ENCODE results near the gene TUBGCP3.
A peak's percentile ranks its signal among the peaks of the same experiment; 100 is the strongest.
"Not testable (repeated sequence)": the region's sequence is repeated elsewhere in the genome, so short reads cannot be mapped to it uniquely, and the experiment has no call there.

Gene TUBGCP3, protein sequence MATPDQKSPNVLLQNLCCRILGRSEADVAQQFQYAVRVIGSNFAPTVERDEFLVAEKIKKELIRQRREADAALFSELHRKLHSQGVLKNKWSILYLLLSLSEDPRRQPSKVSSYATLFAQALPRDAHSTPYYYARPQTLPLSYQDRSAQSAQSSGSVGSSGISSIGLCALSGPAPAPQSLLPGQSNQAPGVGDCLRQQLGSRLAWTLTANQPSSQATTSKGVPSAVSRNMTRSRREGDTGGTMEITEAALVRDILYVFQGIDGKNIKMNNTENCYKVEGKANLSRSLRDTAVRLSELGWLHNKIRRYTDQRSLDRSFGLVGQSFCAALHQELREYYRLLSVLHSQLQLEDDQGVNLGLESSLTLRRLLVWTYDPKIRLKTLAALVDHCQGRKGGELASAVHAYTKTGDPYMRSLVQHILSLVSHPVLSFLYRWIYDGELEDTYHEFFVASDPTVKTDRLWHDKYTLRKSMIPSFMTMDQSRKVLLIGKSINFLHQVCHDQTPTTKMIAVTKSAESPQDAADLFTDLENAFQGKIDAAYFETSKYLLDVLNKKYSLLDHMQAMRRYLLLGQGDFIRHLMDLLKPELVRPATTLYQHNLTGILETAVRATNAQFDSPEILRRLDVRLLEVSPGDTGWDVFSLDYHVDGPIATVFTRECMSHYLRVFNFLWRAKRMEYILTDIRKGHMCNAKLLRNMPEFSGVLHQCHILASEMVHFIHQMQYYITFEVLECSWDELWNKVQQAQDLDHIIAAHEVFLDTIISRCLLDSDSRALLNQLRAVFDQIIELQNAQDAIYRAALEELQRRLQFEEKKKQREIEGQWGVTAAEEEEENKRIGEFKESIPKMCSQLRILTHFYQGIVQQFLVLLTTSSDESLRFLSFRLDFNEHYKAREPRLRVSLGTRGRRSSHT

DNA sequence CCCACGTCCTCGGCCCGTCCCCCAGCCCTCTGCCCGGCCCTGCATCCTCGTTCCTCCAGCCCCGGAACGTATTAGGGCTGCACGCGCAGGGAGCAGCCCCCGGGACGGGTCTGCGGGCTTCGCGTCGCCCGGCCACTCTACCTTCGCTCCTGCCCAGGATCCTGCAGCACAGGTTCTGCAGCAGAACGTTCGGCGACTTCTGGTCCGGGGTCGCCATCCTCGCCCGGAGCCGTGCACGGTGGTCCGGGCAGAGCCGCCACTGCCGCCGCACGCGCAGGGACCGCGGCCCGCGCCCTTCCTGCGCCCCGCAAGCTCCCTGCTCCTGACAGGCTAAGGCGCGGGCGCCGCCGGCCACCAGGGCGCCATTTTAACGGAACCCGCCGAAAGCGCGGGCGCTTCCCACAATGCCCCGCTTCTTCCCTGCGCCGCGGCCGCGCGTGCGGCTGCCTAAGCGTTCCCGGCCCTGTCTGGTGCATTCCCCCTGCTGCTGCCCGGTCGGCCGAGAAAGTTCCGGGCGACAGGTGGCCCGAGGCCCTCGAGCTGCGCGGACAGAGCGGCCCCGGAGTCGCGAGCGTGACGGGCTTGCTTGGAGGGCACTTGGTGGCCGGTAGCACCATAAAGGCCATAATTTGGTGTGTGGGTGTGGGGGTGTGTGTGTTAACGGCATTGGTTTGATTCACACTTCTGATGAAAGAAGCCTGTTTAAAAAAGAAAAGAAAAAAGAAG, at the start of gene TUBGCP3:
TUBGCP3 (minus strand) TSS at position 390 of the 726 bp plus-strand sequence; CDS start at position 217, 173 bp downstream.
- DNase-seq = peak; percentile 95

DNA sequence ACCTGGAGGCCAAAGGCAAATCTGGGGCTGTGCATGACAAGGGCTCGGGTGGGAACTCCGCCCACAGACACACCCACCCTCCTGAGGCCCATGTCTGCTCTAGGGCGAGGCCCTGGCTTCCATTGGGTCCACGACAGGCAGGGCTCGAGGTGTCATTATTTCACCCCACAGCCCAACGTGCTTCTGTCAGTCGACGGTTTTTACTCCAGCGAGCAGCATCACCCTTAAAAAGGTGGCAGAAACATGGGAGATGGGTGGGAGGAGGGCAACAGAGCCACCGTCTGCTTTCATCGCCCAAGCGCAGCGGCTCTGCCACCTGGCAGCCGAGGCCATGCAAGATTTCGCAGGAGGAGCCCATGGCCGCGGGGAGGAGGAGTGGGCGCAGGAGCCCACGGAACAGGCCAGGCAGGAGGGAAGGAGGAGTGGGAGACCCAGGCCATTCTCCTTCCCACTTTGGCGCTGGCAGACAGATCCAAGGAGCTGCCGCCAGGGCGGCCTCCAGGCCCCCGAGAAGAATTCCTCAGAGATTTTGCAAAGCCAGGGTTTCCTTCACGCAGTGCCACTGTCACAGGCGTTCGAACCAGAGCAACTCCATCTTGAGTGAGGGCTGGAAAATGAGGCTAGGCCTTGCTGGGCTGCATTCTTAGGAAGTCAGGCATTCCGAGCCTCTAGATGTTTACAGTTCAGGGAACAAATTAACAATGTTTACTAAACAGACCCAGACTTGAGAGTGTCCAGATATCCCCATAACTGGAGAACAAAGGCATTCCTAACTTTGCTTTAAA, 49.3 kb upstream of the TUBGCP3 start:
- no peak for DNase-seq

- no peak for DNase-seq
Observed at GRCh38 chr13:112636401-112636975, 48.5 kb upstream of the TUBGCP3 start.

GRCh38 chr13:112635323-112635722, 47.4 kb upstream of the TUBGCP3 start:
- DNase-seq = no peak

- no peak for DNase-seq
Observed at GRCh38 chr13:112634102-112634501, 46.1 kb upstream of the TUBGCP3 start.

- DNase-seq = not testable (repeated sequence)
Observed at GRCh38 chr13:112630226-112630625, 42.3 kb upstream of the TUBGCP3 start.

DNA sequence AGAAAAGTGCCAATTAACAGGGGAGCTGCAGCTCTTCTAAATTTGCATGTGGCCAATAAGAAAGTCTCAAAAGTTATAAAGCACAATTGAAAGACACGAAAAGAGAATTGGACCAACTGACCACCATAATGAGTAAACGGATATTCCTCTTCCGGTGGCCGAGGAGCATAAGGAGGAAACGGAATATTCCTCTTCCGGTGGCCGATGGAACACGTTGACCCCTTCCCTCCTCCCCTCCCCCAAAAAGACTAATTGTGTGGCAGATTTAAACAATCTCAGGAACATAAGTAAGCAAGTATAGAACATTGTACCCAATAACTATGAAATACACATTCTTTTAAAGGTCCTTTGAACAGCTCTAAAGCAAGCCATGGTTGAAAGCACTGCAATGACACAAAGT, 41.2 kb upstream of the TUBGCP3 start:
- no peak for DNase-seq

DNA sequence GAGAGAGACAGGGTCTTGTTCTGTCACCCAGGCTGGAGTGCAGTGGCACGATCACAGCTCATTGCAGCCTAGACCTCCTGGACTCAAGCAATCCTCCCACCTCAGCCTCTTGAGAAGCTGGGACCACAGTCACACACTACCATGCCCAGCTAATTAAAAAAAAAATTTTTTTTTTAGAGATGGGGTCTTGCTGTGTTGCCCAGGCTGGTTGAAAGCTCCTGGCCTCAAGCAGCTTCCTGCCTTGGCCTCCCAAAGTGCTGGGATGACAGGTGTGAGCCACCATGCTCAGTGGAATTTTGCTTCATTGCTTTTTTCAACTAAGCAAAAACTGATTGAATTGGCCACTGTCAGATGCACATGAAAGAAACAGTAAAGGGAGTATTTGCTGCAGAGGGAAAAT, 39.7 kb upstream of the TUBGCP3 start:
- DNase-seq = not testable (repeated sequence)

GRCh38 chr13:112627161-112627560, 39.2 kb upstream of the TUBGCP3 start:
- DNase-seq = no peak

GRCh38 chr13:112626761-112627160, 38.8 kb upstream of the TUBGCP3 start:
- no peak for DNase-seq

- no peak for DNase-seq
Observed at GRCh38 chr13:112626124-112626523, 38.2 kb upstream of the TUBGCP3 start.

DNA sequence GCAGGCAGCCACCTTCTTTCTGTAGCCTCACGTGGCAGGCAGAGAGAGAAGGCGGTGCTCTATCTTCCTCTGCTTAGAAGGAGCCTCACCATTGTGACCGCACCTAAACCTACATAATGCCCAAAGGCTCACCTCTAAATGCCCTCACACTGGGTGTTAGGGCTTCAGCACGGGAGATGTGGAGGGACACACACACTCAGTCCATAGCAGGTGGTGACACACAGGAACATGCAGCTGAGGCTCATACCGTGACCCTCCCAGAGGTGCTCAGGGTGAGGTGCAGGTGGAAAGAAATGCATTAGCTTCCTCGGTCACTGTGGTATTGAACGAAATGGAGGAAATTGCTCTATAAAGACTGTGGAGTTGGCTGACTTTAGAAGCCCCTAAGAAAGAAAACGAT, 37.7 kb upstream of the TUBGCP3 start:
- no peak for DNase-seq

- no peak for DNase-seq
Observed at GRCh38 chr13:112624602-112625430, 36.9 kb upstream of the TUBGCP3 start.

DNA sequence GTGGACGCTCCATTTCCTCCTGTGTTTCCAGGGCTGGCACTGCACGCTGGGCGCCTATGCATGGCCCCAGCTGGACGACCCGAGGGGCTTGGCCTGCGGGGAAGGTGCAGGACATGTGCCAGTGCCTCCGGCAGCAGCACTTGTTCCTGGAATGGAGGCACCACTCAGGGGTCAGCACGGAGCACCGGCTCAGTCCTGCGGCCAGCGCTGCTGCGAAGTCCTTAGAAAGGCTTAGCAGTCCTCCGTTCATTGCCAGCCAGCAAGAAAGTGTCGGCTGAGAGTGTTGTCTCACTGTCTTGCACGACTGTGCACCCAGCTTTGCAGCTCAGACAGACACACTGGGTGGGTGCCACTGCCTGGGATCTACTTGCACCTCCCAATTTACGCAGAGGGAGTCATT, 36.1 kb upstream of the TUBGCP3 start:
- no peak for DNase-seq

DNA sequence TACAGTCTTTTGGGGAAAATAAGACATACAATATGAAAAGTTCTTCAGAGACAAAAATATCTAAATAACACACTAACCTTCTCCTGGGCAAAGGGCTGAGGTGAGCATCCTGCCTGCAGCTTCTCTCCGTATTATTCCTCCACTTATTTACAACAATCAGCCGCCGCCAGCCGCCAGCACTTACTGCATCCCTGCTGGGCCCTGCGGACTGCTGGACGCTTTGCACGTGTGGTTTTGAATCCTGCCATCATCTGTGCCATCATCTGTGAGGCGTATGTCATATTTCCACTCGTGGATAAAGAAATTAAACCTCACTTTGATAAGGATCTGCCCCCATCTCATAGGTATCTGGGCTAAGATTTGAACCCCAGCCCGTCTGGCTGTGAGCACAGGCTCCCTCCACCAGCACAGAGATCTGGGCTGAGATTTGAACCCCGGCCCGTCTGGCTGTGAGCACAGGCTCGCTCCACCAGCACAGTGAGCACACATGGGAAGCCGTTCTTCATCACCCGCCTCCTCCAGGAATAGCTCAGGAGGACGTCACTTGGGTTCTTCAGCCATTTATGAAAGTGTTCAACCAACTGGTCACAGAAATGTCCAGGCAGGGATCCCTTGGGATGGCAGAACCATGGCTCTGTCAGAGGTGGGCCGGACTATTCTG, 35.2 kb upstream of the TUBGCP3 start:
- no peak for DNase-seq

DNA sequence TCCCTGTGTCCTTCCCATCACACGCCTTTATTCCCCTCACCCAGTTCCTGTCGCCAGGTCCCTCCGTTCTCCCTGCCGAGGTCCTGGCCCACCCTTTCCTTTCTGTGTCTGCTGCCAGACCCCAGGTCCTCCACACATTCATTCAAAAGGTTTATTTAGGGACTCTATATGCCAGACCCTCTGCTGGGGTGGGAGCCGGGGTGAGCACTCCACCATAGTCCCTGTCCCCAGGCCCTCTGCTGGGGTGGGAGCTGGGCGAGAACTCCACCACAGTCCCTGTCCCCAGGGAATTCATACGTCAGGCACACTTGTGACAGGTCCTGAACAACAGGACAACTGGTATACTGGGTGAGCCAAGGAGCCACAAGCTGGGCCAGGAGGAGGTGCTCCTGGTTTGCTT, 34.4 kb upstream of the TUBGCP3 start:
- DNase-seq = no peak

- peak; percentile 75 for DNase-seq
Observed at GRCh38 chr13:112619730-112620631, 32.0 kb upstream of the TUBGCP3 start.

DNA sequence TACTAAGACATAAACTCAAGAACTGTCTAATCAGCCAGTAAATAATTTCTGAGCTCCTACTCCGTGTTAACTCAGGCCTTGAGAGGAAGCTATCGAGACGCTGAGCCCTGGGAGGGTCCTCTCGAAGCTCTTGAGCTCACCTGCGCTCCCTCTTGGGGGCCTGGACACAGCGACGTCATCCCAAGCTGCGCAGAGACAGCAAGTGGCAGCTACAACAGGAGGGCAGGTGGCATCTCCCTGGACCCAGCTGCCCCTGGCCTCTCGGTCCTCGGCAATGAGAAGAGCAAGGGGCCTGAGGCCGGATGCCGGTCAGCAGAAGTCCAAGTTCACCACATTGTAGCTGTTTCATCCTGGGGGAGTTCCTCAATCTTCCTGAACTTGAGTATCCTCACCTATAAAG, 30.5 kb upstream of the TUBGCP3 start:
- DNase-seq = no peak

DNA sequence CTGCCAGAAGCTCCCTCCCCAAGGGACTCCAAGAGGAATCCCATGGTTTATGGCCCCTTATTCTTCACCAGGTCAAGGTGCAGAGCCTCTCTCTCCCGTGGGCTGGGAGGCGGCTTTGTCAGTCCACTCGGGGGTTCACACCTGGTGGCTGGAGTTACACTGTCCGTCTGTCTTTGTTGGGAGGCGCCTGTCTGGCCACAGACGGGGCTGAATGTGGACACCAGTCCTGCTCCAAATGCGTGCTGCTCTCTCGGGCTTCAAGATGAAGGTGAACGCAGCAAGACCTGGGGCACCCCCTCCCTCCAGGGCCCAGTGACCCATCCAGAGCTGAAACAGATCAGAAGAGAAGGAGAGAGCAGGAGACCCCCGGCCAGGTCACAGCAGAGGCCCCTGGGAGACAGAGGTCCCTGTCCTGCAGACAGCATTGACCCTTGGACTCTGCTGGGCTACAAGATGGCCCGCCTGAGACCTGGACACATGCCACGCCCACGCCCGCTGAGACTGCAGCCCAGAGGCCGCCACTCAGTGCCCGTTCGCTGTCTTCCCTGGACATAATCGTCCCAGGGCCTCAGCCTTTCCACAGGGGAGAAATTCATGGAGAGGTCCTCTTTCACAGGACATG, 29.9 kb upstream of the TUBGCP3 start:
- no peak for DNase-seq

All from NCI-H82 (cell line).